NCI-H2196 (cell line): Measurements from ENCODE around the gene ZNF213.

Experiments
- DNase-seq: peaks from one replicate; lab custom pipeline; 2025; ENCODE audit not compliant: unreplicated experiment; lab: John Stamatoyannopoulos, UW

The ZNF213 gene

GRCh38 chr16:3188675-3188924, 53.8 kb downstream of the ZNF213 start:
- DNase-seq = no peak

DNA sequence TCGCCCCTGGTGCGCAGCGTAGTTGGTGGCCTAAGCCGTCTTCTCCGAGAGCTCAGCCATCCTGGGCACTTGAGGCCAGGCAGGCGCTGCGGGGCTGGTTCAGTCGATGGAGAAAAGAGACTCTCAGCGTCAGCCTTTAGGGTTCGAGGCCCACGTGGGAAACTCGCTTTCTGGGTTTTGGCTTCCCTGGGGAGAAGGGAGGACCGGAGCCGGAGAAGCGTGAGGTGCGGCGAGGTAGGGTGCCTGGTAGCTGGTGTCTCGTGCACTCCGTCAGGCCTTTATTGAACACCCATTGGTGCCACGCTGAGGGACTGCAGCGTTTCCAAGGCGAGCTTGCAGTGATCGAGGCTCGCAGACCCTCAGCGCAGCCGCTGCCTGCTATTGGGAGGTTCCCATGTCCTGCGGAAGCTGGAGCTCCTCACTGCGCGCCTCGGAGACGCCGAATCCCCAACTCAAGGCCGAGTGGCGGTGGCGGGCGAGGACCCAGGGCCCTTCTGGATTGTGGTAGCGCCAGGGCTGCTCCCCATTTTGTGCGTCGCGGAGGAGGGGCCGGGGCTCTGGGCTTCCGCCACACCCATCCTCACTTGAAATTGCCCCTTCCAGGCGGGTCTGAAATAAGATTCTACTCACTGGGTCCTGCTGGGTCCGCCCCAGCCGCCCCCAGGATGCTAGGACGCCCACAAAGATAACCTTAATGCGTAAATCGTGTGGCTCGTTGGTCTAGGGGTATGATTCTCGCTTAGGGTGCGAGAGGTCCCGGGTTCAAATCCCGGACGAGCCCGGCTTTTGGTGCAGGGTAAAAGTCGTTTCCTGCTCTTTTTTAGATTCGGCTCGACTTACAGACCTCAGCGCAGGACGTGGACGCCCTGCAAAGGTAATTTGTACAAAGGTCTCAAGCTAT, 54.3 kb downstream of the ZNF213 start:
- no peak for DNase-seq

DNA sequence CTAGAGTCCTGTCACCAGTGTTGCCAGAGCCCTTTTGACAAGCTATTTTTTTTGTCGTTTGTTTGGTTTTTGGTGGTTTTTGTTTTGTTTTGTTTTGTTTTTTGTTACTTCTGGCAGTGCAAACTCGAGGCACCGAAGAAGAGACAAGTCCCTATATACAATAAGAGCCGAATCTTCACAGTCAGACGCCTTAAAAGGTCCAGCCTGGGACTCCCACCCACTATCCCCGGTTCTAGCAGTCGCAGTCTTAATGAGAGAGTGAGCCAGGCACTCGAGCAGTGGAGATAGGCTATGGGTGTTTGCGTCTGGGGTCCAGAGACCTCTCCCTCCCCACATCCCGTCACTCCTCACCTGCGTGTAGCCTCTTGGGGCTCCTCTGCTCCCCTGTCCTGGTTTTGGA, 55.0 kb downstream of the ZNF213 start:
- DNase-seq = no peak

GRCh38 chr16:3190949-3191353, 56.1 kb downstream of the ZNF213 start:
- no peak for DNase-seq
